Activated T-cell treated with anti-CD3 and anti-CD28 coated beads, Interleukin-2, amount 50 U/mL, for 4 hours (primary cell): ENCODE data around the gene RAMP3. TPM values are rescaled to one million over a fixed set of nuclear protein-coding genes. Genes with fewer than 3 reads are reported as not detected.
"Not testable (repeated sequence)": the region's sequence is repeated elsewhere in the genome, so short reads cannot be mapped to it uniquely, and the experiment has no call there.

Experiments
- ATAC-seq, 2 donors: fragments of 200-7000 bp; cut with Tn5 transposase; one replicate each; pipeline ENCODE4 v1.10.0; 2021
- DNase-seq: peaks from one replicate; pipeline ENCODE4 v3.0.0-alpha.2; 2020
- H3K27me3 Mint-ChIP-seq: one replicate; pipeline ENCODE4 v1.8.0; 2021; ENCODE audit warnings: low read depth, mixed read lengths
- H3K36me3 Mint-ChIP-seq: one replicate; pipeline ENCODE4 v1.8.0; 2022; ENCODE audit warnings: mixed read lengths; ENCODE audit not compliant: insufficient read depth
- H3K4me1 Mint-ChIP-seq: one replicate; pipeline ENCODE4 v1.8.0; 2021; ENCODE audit warnings: low read depth, mixed read lengths
- H3K4me3 Mint-ChIP-seq: one replicate; pipeline ENCODE4 v1.8.0; 2021; ENCODE audit warnings: mild to moderate bottlenecking, moderate library complexity, mixed read lengths
- H3K9me3 Mint-ChIP-seq: one replicate; pipeline ENCODE4 v1.8.0; 2021; ENCODE audit warnings: mixed read lengths
- total RNA-seq, 3 donors: library from RNA; stranded (reverse); gene quantifications; one replicate each; pipeline ENCODE4 v1.2.1, GENCODE V29; 2021

The RAMP3 gene
- total RNA-seq, 3 donors from 2014 or later: not detected

- H3K4me1 Mint-ChIP-seq: peaks cover 1% of the 10 kb centered on the region
- peaks cover 22% of the 10 kb centered on the region for H3K27me3 Mint-ChIP-seq
- no peaks in the 10 kb centered on the region for H3K9me3 Mint-ChIP-seq
- DNase-seq: no peak
- no peak overlapping the region for H3K4me3 Mint-ChIP-seq
- H3K36me3 Mint-ChIP-seq: no peaks in the 10 kb centered on the region
- no peak for ATAC-seq
These were observed 322 bp upstream of the RAMP3 start for GRCh38 chr7:45157286-45157652.

DNA sequence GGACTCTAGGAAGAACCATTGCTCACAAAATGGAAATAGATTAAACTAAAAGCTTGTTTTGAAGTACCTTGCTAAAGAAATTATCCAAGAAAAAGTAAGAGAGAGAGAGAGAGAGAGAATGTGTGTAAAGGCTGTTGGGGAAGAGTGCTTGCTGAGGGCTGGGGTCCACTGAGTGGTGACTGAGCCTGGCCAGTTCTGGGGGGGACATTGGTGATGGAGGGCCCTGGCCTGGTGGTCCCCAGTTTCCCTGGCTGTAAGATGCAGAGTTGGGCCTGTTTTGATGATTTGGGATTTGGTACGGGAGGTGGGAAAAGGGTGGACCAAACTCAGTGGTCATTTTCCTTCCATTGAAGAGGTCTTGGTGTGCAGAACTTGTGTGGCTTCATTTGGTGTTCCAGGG lies 880 bp downstream of the RAMP3 start:
- Mint-ChIP-seq H3K4me1 (peaks cover 1% of the 10 kb centered on the region), H3K9me3 (no peaks in the 10 kb centered on the region), H3K27me3 (peaks cover 22% of the 10 kb centered on the region), H3K4me3 (no peak overlapping the region), H3K36me3 (no peaks in the 10 kb centered on the region)
- ATAC-seq (no peak), DNase-seq (no peak)

GRCh38 chr7:45159296-45159695 lies 1.7 kb downstream of the RAMP3 start:
- Mint-ChIP-seq H3K9me3 (peaks cover 3% of the 10 kb centered on the region), H3K4me3 (no peak overlapping the region), H3K36me3 (no peaks in the 10 kb centered on the region), H3K27me3 (peaks cover 22% of the 10 kb centered on the region), H3K4me1 (peaks cover 1% of the 10 kb centered on the region)
- ATAC-seq (no peak), DNase-seq (no peak)

DNA sequence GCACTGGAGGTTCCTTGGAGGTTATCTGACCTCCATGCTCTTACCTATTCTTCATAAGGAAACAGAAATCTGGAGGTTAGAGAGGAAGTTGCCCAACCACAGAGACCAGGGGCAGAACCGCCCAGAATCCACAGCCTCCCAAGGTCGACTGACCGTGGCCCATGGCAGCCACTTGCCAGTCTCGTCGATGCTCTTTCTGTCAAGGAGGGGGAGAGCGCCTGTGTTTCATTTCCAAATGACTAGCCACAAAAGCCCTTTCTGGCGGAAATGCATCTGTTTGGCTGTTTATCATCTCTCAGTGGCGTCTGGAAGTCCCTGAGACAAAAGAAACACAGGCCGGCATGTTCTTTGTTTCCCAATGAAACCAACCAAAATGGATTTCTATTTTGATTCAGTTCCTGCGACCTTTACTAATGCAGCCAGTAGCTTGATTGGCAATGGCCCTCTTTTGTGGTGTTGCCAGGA lies 2.9 kb downstream of the RAMP3 start:
- Mint-ChIP-seq H3K9me3 (peaks cover 10% of the 10 kb centered on the region), H3K36me3 (no peaks in the 10 kb centered on the region), H3K4me3 (no peak overlapping the region), H3K4me1 (peaks cover 1% of the 10 kb centered on the region), H3K27me3 (peaks cover 20% of the 10 kb centered on the region)
- ATAC-seq: no peak
- no peak for DNase-seq

GRCh38 chr7:45161138-45161537 lies 3.5 kb downstream of the RAMP3 start:
- H3K4me3 Mint-ChIP-seq: no peak overlapping the region

DNA sequence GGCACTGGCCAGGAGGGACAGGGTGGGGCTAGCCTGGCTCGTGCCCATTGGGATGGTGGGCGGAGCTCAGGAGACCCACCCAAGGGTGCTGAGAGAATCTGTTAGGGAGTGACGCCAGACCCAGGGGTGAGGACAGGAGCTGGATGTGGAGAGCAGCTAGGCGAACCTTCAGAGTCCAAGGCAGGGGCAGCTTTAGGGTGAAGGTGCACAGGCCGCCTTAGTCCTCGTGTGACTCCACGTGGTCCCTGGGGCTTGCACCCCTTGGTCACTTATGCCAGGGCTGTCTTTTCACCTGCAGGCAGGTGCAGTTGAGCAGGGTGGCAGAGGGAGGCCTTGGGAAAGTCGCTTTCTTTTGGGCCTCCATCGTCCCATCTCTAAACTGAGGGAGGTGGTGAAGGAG lies 4.3 kb downstream of the RAMP3 start:
- ATAC-seq (no peak), DNase-seq (no peak)
- Mint-ChIP-seq H3K9me3 (peaks cover 10% of the 10 kb centered on the region), H3K4me3 (no peak overlapping the region), H3K36me3 (no peaks in the 10 kb centered on the region), H3K27me3 (peaks cover 16% of the 10 kb centered on the region), H3K4me1 (peaks cover under 1% of the 10 kb centered on the region)

More at GRCh38 chr7:45161138-45161537, 3.5 kb downstream of the RAMP3 start:
- peaks cover 1% of the 10 kb centered on the region for H3K4me1 Mint-ChIP-seq
- peaks cover 10% of the 10 kb centered on the region for H3K9me3 Mint-ChIP-seq
- ATAC-seq: no peak
- DNase-seq: no peak
- H3K27me3 Mint-ChIP-seq: peaks cover 18% of the 10 kb centered on the region
- H3K36me3 Mint-ChIP-seq: no peaks in the 10 kb centered on the region

- no peaks in the 10 kb centered on the region for H3K4me1 Mint-ChIP-seq
- no peak for ATAC-seq
- H3K36me3 Mint-ChIP-seq: no peaks in the 10 kb centered on the region
- no peak for DNase-seq
- no peak overlapping the region for H3K4me3 Mint-ChIP-seq
- H3K9me3 Mint-ChIP-seq: peaks cover 10% of the 10 kb centered on the region
- H3K27me3 Mint-ChIP-seq: peaks cover 11% of the 10 kb centered on the region
These were observed 4.8 kb downstream of the RAMP3 start for GRCh38 chr7:45162311-45162845.

DNA sequence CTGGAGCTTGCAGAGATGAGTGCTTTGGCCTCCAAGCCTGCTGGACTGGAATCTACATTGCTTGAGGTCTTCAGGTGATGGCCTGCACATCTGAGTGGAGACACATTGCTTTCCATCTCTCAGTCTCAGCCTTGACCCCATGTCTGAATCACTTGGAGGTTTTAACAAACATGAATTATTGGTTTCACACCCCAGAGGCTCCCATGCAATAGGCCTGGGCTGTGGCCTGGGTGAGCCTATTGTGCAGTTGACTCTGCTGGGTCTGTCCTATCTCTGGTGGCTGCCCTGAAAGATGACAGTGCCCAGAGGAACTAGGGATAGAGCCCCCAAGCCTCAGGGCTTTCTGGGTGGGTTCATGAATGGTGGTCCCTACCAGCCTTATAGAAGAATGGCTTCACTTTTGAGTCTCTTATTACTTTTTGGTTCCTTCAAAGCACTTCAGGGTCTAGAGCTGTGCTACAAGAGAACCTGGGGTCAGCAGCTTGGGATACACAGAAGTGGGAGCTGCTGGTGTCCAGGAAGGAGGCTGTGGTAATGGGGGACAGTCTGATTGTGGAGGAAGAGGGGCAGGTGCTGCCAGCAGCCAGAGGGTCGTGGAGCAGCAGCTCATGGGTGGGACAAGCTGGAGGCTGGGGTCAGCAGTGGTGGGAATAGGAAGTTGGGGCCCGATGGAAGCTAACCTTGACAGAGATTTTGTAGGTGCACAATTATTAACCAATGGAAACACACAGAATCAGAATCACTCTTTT lies 5.5 kb downstream of the RAMP3 start:
- H3K27me3 Mint-ChIP-seq: peaks cover 10% of the 10 kb centered on the region
- ATAC-seq: no peak
- no peak overlapping the region for H3K4me3 Mint-ChIP-seq
- peaks cover 10% of the 10 kb centered on the region for H3K9me3 Mint-ChIP-seq
- DNase-seq: no peak
- no peaks in the 10 kb centered on the region for H3K4me1 Mint-ChIP-seq
- no peaks in the 10 kb centered on the region for H3K36me3 Mint-ChIP-seq

DNA sequence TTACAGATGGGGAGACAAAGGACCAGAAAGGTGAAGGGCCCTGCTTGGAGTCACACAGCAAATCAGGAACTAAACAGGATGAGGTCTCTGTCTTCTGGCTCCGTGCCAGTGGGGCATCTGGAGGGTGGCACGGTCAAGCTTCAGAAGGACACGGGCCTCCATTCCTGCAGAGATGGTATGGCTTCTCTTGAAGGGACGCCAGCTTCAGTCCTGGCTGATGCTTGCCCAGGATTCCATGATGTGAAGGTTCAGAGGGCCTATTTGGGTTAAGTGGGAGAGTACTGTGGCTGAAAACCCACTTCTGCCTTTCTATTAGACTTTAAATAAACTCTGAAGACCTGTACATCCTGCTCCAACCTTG lies 6.1 kb downstream of the RAMP3 start:
- no peaks in the 10 kb centered on the region for H3K4me1 Mint-ChIP-seq
- ATAC-seq (no peak), DNase-seq (no peak)
- H3K9me3 Mint-ChIP-seq: peaks cover 10% of the 10 kb centered on the region
- H3K4me3 Mint-ChIP-seq: no peak overlapping the region
- H3K36me3 Mint-ChIP-seq: no peaks in the 10 kb centered on the region
- H3K27me3 Mint-ChIP-seq: peaks cover 6% of the 10 kb centered on the region

GRCh38 chr7:45164271-45164670 lies 6.7 kb downstream of the RAMP3 start:
- not testable (repeated sequence) for H3K4me3 Mint-ChIP-seq, DNase-seq, ATAC-seq, H3K36me3 Mint-ChIP-seq, H3K9me3 Mint-ChIP-seq, H3K4me1 Mint-ChIP-seq, H3K27me3 Mint-ChIP-seq

DNA sequence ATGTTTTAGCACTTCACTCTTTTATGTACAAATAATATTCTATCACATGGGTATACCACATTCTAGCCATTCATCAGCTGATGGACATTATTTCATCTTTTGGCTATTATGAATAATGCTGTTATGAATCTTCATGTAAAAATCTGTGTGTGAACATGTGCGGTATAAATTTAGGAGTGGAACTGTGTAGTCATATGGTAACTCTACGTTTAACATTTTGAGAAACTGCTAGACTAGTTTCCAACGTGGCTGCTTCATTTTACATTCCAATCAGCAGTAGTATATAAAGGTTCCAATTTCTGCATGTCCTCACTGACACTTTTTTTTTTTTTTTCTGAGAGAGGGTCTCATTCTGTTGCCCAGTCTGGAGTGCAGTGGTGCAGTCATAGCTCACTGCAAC lies 8.3 kb downstream of the RAMP3 start:
- peaks cover 10% of the 10 kb centered on the region for H3K9me3 Mint-ChIP-seq
- H3K36me3 Mint-ChIP-seq: no peaks in the 10 kb centered on the region
- H3K4me1 Mint-ChIP-seq: no peaks in the 10 kb centered on the region
- H3K27me3 Mint-ChIP-seq: peaks cover 4% of the 10 kb centered on the region
- DNase-seq: no peak
- H3K4me3 Mint-ChIP-seq: no peak overlapping the region
- ATAC-seq: no peak

GRCh38 chr7:45171946-45172345 lies 14.4 kb downstream of the RAMP3 start:
- no peaks in the 10 kb centered on the region for H3K9me3 Mint-ChIP-seq
- no peak overlapping the region for H3K4me3 Mint-ChIP-seq
- H3K36me3 Mint-ChIP-seq: no peaks in the 10 kb centered on the region
- ATAC-seq: no peak
- peaks cover 4% of the 10 kb centered on the region for H3K4me1 Mint-ChIP-seq
- H3K27me3 Mint-ChIP-seq: peaks cover 2% of the 10 kb centered on the region
- no peak for DNase-seq

GRCh38 chr7:45173596-45174327 lies 16.2 kb downstream of the RAMP3 start:
- no peak for DNase-seq
- peaks cover 4% of the 10 kb centered on the region for H3K4me1 Mint-ChIP-seq
- H3K9me3 Mint-ChIP-seq: no peaks in the 10 kb centered on the region
- H3K4me3 Mint-ChIP-seq: no peak overlapping the region
- H3K27me3 Mint-ChIP-seq: peaks cover 6% of the 10 kb centered on the region
- no peak for ATAC-seq
- no peaks in the 10 kb centered on the region for H3K36me3 Mint-ChIP-seq

- DNase-seq: no peak
- no peak for ATAC-seq
- Mint-ChIP-seq H3K4me1 (peaks cover 4% of the 10 kb centered on the region), H3K4me3 (no peak overlapping the region), H3K9me3 (no peaks in the 10 kb centered on the region), H3K27me3 (peaks cover 7% of the 10 kb centered on the region), H3K36me3 (no peaks in the 10 kb centered on the region)
These were observed 16.7 kb downstream of the RAMP3 start for GRCh38 chr7:45174328-45174610.
